HUES6 (cell line): ENCODE results near the gene HPCA.

Experiments
- H3K27ac ChIP-seq: 2 replicates; pipeline ENCODE4 v1.7.0; 2013; ENCODE audit warnings: low read depth, mild to moderate bottlenecking, low read length, inconsistent platforms
- H3K27me3 ChIP-seq: 2 replicates; pipeline ENCODE4 v1.6.1; 2013; ENCODE audit warnings: low read length; ENCODE audit not compliant: control insufficient read depth, insufficient read depth
- H3K36me3 ChIP-seq: 2 replicates; pipeline ENCODE4 v1.6.1; 2013; ENCODE audit warnings: low read length; ENCODE audit not compliant: control insufficient read depth, insufficient read depth
- H3K4me1 ChIP-seq: 2 replicates; pipeline ENCODE4 v1.6.1; 2013; ENCODE audit warnings: low read length; ENCODE audit not compliant: control insufficient read depth, insufficient read depth
- H3K4me3 ChIP-seq: 2 replicates; pipeline ENCODE4 v1.5.1; 2013; ENCODE audit warnings: low read depth, low read length
- H3K9ac ChIP-seq: one replicate; pipeline ENCODE4 v1.6.1; 2013; ENCODE audit warnings: mild to moderate bottlenecking, low read length
- H3K9me3 ChIP-seq: 2 replicates; pipeline ENCODE4 v1.6.1; 2013; ENCODE audit warnings: low read depth, low read length; ENCODE audit not compliant: control insufficient read depth, insufficient read depth

HPCA gene

GRCh38 chr1:32910319-32910718, 24.0 kb downstream of the HPCA start:
- Histone ChIP-seq H3K9ac (no peak overlapping the region), H3K4me1 (peaks cover 4% of the 10 kb centered on the region; the same call in 1 of the 2 replicates)

GRCh38 chr1:32915766-32916706, 29.7 kb downstream of the HPCA start:
- Histone ChIP-seq H3K9me3 (no peaks in the 10 kb centered on the region), H3K9ac (no peak overlapping the region), H3K27ac (no peak overlapping the region), H3K4me1 (no peaks in the 10 kb centered on the region), H3K36me3 (no peaks in the 10 kb centered on the region), H3K27me3 (no peaks in the 10 kb centered on the region), H3K4me3 (no peak overlapping the region)

More at GRCh38 chr1:32910319-32910718, 24.0 kb downstream of the HPCA start:
- no peaks in the 10 kb centered on the region for H3K36me3 ChIP-seq
- no peaks in the 10 kb centered on the region for H3K27me3 ChIP-seq
- H3K27ac ChIP-seq, result no peak overlapping the region
- no peak overlapping the region for H3K4me3 ChIP-seq
- no peaks in the 10 kb centered on the region for H3K9me3 ChIP-seq

- H3K9me3 ChIP-seq, result no peaks in the 10 kb centered on the region
- H3K9ac ChIP-seq, result no peak overlapping the region
- H3K36me3 ChIP-seq, result no peaks in the 10 kb centered on the region
- H3K4me1 ChIP-seq, result no peaks in the 10 kb centered on the region
- H3K4me3 ChIP-seq, result no peak overlapping the region
- H3K27me3 ChIP-seq, result peaks cover 3% of the 10 kb centered on the region; the same call in 1 of the 2 replicates
- H3K27ac ChIP-seq, result no peak overlapping the region
Observed at GRCh38 chr1:32917521-32917920, 31.2 kb downstream of the HPCA start.

- Histone ChIP-seq H3K4me1 (no peaks in the 10 kb centered on the region), H3K36me3 (no peaks in the 10 kb centered on the region), H3K27me3 (peaks cover 10% of the 10 kb centered on the region), H3K9ac (no peak overlapping the region), H3K27ac (no peak overlapping the region), H3K4me3 (no peak overlapping the region), H3K9me3 (no peaks in the 10 kb centered on the region)
Observed at GRCh38 chr1:32918179-32918578, 31.9 kb downstream of the HPCA start.

GRCh38 chr1:32919811-32920733, 33.8 kb downstream of the HPCA start:
- Histone ChIP-seq H3K9me3 (no peaks in the 10 kb centered on the region), H3K4me3 (no peak overlapping the region), H3K27me3 (peaks cover 28% of the 10 kb centered on the region), H3K36me3 (no peaks in the 10 kb centered on the region), H3K9ac (no peak overlapping the region), H3K4me1 (peaks cover 5% of the 10 kb centered on the region), H3K27ac (no peak overlapping the region)

- H3K27ac ChIP-seq, result no peak overlapping the region
Observed at GRCh38 chr1:32920833-32921232, 34.5 kb downstream of the HPCA start.

GRCh38 chr1:32924881-32925344, 38.6 kb downstream of the HPCA start:
- Histone ChIP-seq H3K4me3 (peak overlapping the region; percentile 64), H3K4me1 (peaks cover 16% of the 10 kb centered on the region), H3K9ac (peak overlapping the region; percentile 26), H3K27ac (no peak overlapping the region), H3K27me3 (peaks cover 68% of the 10 kb centered on the region), H3K36me3 (no peaks in the 10 kb centered on the region), H3K9me3 (no peaks in the 10 kb centered on the region)

More at GRCh38 chr1:32920833-32921232, 34.5 kb downstream of the HPCA start:
- H3K27me3 ChIP-seq, result peaks cover 36% of the 10 kb centered on the region
- no peaks in the 10 kb centered on the region for H3K9me3 ChIP-seq
- H3K4me3 ChIP-seq, result no peak overlapping the region
- no peaks in the 10 kb centered on the region for H3K36me3 ChIP-seq
- no peak overlapping the region for H3K9ac ChIP-seq
- H3K4me1 ChIP-seq, result peaks cover 8% of the 10 kb centered on the region

- Histone ChIP-seq H3K27me3 (peaks cover 68% of the 10 kb centered on the region), H3K36me3 (no peaks in the 10 kb centered on the region), H3K9me3 (no peaks in the 10 kb centered on the region), H3K4me3 (peak overlapping the region; percentile 64), H3K9ac (peak overlapping the region; percentile 74), H3K4me1 (peaks cover 16% of the 10 kb centered on the region), H3K27ac (no peak overlapping the region; the same call in 1 of the 2 replicates)
Observed at GRCh38 chr1:32925403-32926162, 39.3 kb downstream of the HPCA start.

GRCh38 chr1:32926562-32926961, 40.3 kb downstream of the HPCA start:
- H3K27me3 ChIP-seq, result peaks cover 68% of the 10 kb centered on the region
- no peaks in the 10 kb centered on the region for H3K36me3 ChIP-seq
- H3K4me1 ChIP-seq, result peaks cover 16% of the 10 kb centered on the region
- H3K9me3 ChIP-seq, result no peaks in the 10 kb centered on the region
- no peak overlapping the region for H3K27ac ChIP-seq
- H3K4me3 ChIP-seq, result peak overlapping the region; percentile 64
- H3K9ac ChIP-seq, result no peak overlapping the region

GRCh38 chr1:32927441-32927840, 41.1 kb downstream of the HPCA start:
- Histone ChIP-seq H3K27me3 (peaks cover 66% of the 10 kb centered on the region), H3K4me1 (peaks cover 16% of the 10 kb centered on the region), H3K27ac (no peak overlapping the region), H3K9me3 (no peaks in the 10 kb centered on the region), H3K9ac (no peak overlapping the region), H3K4me3 (no peak overlapping the region), H3K36me3 (no peaks in the 10 kb centered on the region)
